ENCODE data around the gene LIPC. TPM values are rescaled to one million over a fixed set of nuclear protein-coding genes. Genes with fewer than 3 reads are reported as not detected.

LIPC gene
- total RNA-seq, 1 donor from 2014 or later = not detected

DNA sequence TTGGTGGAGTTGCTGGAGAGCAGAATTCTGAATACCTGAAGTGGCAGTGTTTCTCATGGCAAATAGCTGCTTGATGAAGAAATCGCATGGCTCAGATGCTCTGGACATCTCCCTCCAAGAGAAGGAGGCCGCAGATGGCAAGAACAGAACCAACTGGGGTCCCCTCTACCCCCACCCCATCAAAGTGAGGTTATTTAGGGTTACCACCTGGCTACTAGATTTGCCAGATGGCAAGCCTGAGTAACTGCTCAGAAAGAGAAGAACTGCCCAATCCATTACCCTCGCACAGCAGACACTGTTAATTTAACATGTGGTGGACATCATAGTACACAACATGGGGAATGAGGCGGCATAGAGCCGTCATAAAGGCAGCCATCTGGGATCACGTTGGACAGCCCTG is 30.5 kb upstream of the LIPC start:
- Histone ChIP-seq H3K4me1 (no peaks in the 10 kb centered on the region), H3K27me3 (no peaks in the 10 kb centered on the region), H3K27ac (no peak overlapping the region), H3K4me3 (no peak overlapping the region), H3K9me3 (no peaks in the 10 kb centered on the region), H3K36me3 (no peaks in the 10 kb centered on the region)
- no peak for TF ChIP-seq CTCF (IDR thresholded peaks at IDR 0.05)
- intact Hi-C loops (cut with DNase I) = no loop called here
- no peak for DNase-seq (ENCODE audit: low spot score in 2 of 2)

DNA sequence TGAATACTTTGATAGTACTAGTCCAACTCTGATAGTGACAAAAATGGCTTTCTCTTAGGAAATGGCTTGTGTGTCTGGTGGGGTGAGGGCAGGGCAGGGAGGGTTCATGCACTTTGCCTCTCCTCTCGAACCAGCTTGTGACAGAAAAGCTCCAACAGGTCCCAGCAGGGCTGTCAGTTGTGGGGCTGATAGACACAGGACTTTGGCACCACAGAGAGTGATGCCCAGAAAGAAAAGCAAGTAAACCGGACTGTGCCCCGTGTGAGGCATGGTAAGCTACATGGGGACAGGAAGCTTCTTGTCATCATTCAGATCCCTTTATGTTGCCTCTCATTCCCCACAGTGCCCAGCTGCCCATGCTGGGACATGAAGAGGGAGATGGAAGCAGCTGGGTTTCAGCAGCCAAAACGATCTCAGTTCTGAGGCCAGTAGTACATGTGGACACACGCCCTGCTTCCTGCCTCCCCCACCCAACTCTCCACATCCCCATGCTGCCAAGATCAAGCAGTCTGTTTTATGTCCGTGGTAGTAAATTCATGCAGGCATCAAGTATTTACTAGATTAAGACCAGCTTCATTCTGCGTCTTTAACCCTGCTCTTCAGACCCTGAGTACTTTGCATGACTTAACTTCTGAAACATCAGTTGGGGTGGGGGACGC is 29.7 kb upstream of the LIPC start:
- no peak for TF ChIP-seq CTCF (IDR thresholded peaks at IDR 0.05)
- no peaks in the 10 kb centered on the region for H3K4me1 ChIP-seq

DNA sequence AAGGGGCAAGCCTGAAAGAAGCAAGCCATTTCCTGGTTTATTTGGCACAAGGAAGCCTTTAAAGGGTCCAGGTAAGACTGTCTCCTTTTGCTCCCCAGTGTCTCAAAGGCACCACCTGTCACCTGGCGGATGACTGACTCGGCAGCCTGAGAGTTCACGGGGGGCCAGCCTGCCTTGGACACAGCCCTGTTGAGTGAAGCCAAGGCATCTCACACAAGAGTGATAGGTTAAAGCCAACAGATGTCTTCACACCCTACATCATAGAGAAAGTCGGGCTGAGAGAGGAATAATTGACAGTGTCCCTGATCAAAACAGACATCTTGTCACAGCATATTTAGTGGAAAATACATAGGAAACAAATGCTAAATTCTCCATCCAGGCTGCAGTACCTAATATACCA is 28.2 kb upstream of the LIPC start:
- Histone ChIP-seq H3K4me1 (no peaks in the 10 kb centered on the region), H3K36me3 (no peaks in the 10 kb centered on the region), H3K27me3 (no peaks in the 10 kb centered on the region), H3K9me3 (no peaks in the 10 kb centered on the region), H3K27ac (no peak overlapping the region), H3K4me3 (no peak overlapping the region)
- intact Hi-C loops (cut with DNase I) = no loop called here
- DNase-seq (ENCODE audit: low spot score in 2 of 2) = no peak
- TF ChIP-seq CTCF (IDR thresholded peaks at IDR 0.05) = no peak

More for the DNA sequence above, 29.7 kb upstream of the LIPC start:
- no peak for DNase-seq (ENCODE audit: low spot score in 2 of 2)
- Histone ChIP-seq H3K27ac (no peak overlapping the region), H3K4me3 (no peak overlapping the region), H3K9me3 (no peaks in the 10 kb centered on the region), H3K36me3 (no peaks in the 10 kb centered on the region), H3K27me3 (no peaks in the 10 kb centered on the region)
- intact Hi-C loops (cut with DNase I) = no loop called here

DNA sequence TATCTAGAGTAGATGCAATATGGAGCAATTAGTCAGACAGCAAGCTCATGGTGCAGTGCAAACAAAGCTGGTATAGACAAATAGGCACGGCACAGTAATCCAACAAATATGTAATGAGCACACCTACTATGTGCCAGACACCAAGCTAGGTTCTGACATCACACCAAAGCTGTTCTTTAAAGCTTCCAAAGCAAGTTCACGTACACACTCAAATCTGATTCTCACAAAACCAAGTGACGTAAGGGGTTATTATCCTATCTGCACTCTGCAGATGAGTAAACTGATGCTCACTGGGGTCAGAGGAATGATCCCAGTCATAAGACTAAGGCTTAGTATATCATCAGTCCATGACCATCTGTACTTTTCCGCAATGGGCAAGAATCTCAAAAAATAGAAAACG is 27.8 kb upstream of the LIPC start:
- Histone ChIP-seq H3K27ac (no peak overlapping the region), H3K27me3 (no peaks in the 10 kb centered on the region), H3K36me3 (no peaks in the 10 kb centered on the region), H3K4me1 (no peaks in the 10 kb centered on the region), H3K9me3 (no peaks in the 10 kb centered on the region), H3K4me3 (no peak overlapping the region)
- no peak for DNase-seq (ENCODE audit: low spot score in 2 of 2)
- intact Hi-C loops (cut with DNase I) = no loop called here
- no peak for TF ChIP-seq CTCF (IDR thresholded peaks at IDR 0.05)

DNA sequence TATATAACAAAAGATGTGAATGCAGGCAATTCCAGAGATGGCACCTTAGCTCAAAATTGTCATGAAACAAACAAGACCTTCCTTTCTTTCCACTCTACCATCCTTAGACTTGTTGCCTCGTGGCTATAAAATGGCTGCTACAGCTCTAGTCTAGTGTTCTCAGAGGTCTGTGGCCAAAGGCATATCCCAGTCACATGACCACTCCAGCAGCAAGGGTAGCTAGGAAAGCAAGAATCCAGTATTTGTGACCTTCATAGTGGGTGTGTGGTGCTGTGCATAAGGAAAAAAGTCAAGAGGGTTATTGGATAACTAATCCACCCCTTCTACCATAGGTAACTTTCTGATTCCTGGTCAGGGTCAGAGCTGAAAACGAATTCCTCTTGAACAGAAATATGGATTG is 27.1 kb upstream of the LIPC start:
- TF ChIP-seq CTCF (IDR thresholded peaks at IDR 0.05) = no peak
- DNase-seq (ENCODE audit: low spot score in 2 of 2) = no peak
- H3K9me3 ChIP-seq = no peaks in the 10 kb centered on the region
- H3K4me1 ChIP-seq = no peaks in the 10 kb centered on the region
- intact Hi-C loops (cut with DNase I) = no loop called here
- H3K27me3 ChIP-seq = no peaks in the 10 kb centered on the region
- no peak overlapping the region for H3K27ac ChIP-seq
- H3K36me3 ChIP-seq = no peaks in the 10 kb centered on the region
- H3K4me3 ChIP-seq = no peak overlapping the region

- H3K4me3 ChIP-seq = no peak overlapping the region
- no peak for TF ChIP-seq CTCF (IDR thresholded peaks at IDR 0.05)
- intact Hi-C loops (cut with DNase I) = no loop called here
- no peaks in the 10 kb centered on the region for H3K27me3 ChIP-seq
- no peak overlapping the region for H3K27ac ChIP-seq
- DNase-seq (ENCODE audit: low spot score in 2 of 2) = no peak
- no peaks in the 10 kb centered on the region for H3K4me1 ChIP-seq
- no peaks in the 10 kb centered on the region for H3K9me3 ChIP-seq
- H3K36me3 ChIP-seq = no peaks in the 10 kb centered on the region
Observed at GRCh38 chr15:58405865-58406264, 25.9 kb upstream of the LIPC start.

All from ascending aorta (tissue), 2 donors.